Activated CD8-positive, alpha-beta memory T cell treated with anti-CD3 and anti-CD28 coated beads for 36 hours (primary cell): ENCODE results near the gene MESP2. TPM values are rescaled to one million over a fixed set of nuclear protein-coding genes. Genes with fewer than 3 reads are reported as not detected.
"Not testable (repeated sequence)": the region's sequence is repeated elsewhere in the genome, so short reads cannot be mapped to it uniquely, and the experiment has no call there.

ENCODE experiments used
- CTCF ChIA-PET: fragments of 350-600 bp; sonication (Branson Sonifier 250); formaldehyde crosslinking; loops from one replicate; lab custom pipeline; 2021; ENCODE audit warnings: antibody characterized with exemption; lab: Charles Lee
- POLR2A ChIA-PET: fragments of 350-600 bp; sonication (Branson Sonifier 250); formaldehyde crosslinking; loops from one replicate; lab custom pipeline; 2021; ENCODE audit warnings: antibody characterized with exemption; lab: Charles Lee
- total RNA-seq, 2 experiments: library from RNA; stranded (reverse); gene quantifications; one replicate each; pipeline ENCODE4 v1.2.3, GENCODE V29; 2021

Gene MESP2
- total RNA-seq, 2 experiments from 2014 or later: not detected

DNA sequence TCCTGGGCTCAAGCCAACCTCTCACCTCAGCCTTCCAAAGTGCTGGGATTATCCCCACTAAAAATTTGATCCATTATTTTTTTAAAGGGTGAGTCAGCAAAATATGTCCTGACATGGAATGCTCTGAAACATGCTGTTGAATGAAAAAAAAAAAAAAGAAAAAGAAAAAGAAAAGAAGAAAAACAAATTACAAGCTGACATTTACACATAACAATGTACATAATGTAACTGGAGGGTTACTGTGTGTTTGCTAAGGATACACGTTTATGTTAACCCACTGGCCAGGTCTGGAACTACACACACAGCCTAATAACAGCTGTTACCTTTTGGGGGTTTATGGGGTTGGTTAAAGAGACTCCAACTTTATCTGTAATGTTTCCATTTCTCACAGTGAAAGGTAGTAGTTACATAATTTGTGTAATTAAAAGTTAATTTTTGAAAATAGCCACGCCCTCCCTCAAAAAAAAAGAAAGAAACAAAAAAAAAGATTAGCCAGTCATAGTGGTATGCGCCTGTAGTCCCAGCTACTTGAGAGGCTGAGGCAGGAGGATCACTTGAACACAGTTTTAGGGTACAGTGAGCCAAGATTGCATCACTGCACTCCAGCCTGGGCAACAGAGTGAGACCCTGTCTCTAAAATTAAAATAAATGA, 3.1 kb upstream of the MESP2 start:
- CTCF ChIA-PET: interaction anchor here (0.7 to 4.0 kb wide), 3 partner anchors 9 to 66 kb away, joined by 3 to 15 read pairs (median 4); no protein-coding TSS in a partner anchor
- POLR2A ChIA-PET: no interaction called here

DNA sequence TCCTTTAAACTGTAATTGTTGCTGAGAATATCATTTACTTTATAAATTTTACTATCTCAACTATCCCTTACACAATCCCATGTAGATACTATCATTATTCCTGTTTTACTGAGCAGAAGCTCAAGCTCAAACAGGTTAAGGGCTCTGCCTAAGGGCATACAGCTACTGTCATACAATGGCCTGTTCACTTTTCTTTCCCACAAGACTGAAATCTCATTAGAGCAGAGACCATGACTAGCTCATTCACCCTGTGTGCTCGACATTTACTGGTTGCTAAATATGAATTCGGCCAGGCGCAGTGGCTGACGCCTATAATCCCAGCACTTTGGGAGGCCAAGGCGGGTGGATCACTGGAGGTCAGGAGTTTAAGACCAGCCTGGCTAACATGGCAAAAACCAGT, 1.6 kb upstream of the MESP2 start:
- ChIA-PET POLR2A (no interaction called here), CTCF (interaction anchor here (1.0 to 4.0 kb wide), 2 partner anchors 13 to 16 kb away, joined by 3 to 15 read pairs; no protein-coding TSS in a partner anchor)

DNA sequence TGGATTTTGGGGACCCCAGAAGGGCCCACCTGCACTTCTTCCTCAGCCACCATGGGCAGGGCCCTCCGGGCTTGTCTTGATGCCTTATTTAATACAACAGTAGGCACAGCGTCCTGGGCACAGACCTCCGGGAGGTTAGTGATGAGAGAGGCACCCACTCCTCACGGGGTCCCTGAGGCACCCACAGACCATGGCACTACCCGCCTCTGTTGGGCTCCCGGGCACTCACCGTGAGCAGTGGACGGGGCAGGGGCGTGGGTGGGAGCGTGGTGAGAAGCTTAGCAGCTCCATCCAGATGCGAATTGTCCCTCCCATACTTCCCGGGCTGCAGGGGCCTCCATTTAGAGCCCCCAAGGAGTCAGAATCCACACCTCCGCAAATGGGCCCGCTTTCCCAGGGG, 317 bp upstream of the MESP2 start:
- CTCF ChIA-PET: no interaction called here
- POLR2A ChIA-PET: no interaction called here

DNA sequence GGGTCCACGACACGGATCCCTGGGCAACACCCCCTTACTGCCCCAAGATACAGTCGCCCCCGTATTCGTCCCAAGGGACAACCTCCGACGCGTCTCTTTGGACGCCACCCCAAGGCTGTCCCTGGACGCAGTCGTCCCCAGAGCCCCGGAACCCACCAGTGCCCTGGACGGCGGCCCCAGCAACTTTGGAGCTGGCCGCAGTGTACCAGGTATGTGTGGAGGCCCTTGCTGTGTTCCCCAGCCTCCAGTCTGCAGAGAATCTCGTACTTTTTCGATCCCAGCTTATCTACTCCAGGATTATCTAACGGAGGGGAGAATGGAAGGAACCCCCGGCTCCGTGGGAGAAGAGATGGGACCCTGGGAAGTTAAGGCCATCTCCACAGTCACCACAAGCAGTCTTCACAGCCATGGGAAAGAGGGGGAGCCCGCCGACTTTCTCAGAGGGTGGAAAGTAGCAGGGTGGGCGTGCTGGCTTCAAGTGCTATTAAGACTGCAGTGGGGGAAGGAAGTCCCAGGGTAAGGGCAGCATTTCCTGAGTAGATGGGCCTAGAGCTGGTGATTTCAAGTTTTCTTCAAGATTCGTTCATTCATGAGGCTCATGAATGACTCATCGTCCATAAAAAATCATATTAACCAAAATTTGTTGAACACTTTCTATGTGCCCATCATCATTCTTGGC, 1.1 kb downstream of the MESP2 start:
- ChIA-PET CTCF (interaction anchor here (1.0 kb wide), 1 partner anchor 16 kb away, joined by 3 read pairs; no protein-coding TSS in a partner anchor), POLR2A (interaction anchor here (1.1 kb wide), 1 partner anchor 116 kb away, joined by 3 read pairs; the partner anchor contains the start of gene AP3S2)

DNA sequence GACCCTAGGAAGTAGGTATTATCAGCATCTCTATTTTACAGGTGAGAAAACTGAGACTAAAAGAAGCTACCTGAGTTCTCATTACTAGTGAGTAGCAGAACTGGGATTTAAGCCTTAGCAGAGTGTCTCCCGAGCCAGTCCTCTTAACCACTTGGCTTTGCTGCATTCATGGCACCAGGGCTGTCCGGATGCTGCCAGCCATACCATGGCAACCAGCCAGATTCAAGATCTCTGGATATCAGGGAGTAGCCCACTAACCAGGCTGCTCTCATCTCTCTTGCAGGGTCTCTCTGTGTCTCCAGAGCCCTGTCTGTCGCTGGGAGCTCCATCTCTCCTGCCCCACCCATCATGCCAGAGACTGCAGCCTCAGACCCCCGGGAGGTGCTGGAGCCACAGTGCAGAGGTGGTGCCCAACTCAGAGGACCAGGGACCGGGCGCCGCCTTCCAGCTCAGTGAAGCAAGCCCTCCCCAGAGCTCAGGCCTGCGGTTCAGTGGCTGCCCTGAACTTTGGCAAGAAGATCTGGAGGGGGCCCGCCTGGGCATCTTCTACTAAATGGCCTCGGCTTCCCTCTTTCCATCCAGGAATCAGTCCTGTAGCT, 1.7 kb downstream of the MESP2 start:
- ChIA-PET POLR2A (interaction anchor here (1.1 kb wide), 1 partner anchor 115 kb away, joined by 3 read pairs; the partner anchor contains the start of gene AP3S2), CTCF (interaction anchor here (1.0 kb wide), 1 partner anchor 17 kb away, joined by 3 read pairs; no protein-coding TSS in a partner anchor)

DNA sequence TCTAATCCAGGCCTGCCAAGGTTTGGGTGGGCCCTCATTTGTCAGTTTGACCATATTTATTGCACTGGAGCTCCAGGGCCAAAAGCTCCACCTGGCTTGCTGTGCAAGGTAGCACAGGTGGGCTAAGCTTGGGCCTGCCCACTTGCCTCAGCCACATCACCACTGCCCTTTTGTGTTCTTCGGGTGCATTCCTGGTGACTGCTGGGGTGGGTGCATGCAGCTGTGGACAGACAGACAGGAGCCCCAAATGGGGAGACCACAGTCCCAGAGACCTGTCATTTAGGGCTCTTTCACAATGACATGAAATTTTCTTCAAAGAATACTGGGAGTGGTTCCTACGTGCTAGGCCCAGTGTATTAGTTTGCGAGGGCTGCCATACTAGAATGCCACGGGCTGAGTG, 2.7 kb downstream of the MESP2 start:
- ChIA-PET POLR2A (no interaction called here), CTCF (no interaction called here)

DNA sequence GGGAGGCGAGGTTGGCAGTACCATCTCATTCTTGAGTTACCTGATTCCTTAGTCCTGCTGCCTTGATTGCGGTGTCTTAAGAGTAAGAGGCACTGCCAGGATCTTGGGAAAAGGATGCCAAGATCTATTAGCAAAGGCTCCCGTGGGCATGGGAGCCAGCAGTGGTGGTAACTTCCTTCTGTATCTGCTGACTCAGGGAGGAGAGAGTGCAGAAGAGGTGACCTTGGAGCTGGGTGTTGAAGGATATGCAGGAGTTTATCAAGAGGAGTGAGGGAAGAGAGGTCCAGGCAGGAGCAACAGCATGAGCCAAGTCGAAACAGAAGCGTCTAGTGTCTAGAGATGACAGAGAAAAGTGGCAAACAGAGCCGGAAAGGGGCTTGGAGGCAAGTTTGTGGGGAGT, 4.5 kb downstream of the MESP2 start:
- ChIA-PET POLR2A (no interaction called here), CTCF (interaction anchor here (0.6 kb wide), 1 partner anchor 41 kb away, joined by 3 read pairs; no protein-coding TSS in a partner anchor)

DNA sequence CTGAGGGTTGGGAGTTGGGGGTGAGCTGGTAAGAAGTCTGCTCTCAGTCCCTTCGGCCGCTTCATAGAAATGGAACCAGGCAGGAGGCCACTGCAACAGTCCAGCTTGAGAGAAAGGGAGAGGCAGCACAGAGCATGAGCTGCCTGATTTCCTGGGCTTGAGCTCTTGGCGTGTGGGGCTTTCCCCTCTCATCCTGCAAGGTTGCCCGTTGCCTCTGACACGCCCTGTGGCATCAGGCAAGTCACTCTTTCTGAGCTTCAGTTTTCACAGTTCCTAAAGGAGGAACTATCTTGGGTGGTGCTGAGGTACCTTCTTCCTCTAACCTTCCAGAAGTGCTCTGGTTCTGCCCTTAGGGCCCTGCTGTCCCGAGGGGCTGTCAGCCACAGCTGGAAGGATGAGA, 4.9 kb downstream of the MESP2 start:
- POLR2A ChIA-PET: no interaction called here
- CTCF ChIA-PET: interaction anchor here (0.6 kb wide), 1 partner anchor 41 kb away, joined by 3 read pairs; no protein-coding TSS in a partner anchor

DNA sequence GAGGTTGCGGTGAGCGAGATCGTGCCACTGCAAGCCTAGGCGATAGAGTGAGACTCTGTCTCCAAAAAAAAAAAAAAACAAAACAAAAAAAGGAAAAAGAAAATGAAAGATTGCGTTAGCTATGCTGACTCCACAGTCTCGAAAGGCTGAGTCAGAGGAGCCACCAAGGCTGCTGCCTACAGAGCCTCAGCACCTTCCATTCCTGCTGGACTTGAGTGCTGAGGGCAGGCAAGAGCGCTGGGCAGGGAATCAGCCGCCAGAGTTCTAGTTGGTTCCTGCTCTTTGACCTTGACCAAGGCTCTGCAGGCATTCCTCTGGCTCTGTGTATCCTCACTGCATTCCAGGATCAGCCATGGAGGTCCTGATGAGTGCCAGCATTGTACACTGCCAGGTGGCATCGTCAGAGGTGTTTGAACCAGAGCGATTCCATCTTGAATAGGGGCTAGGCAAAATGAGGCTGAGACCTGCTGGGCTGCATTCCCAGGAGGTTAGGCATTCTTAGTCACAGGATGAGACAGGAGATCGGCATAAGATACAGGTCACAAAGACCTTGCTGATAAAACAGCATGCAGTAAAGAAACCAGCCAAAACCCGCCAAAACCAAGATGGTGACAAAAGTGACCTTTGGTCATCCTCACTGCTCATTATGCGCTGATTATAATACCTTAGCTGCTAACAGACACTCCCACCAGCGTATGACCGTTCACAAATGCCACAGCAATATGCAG, 5.9 kb downstream of the MESP2 start:
- ChIA-PET CTCF (interaction anchor here (0.6 kb wide), 1 partner anchor 64 kb away, joined by 3 read pairs; no protein-coding TSS in a partner anchor), POLR2A (no interaction called here)

DNA sequence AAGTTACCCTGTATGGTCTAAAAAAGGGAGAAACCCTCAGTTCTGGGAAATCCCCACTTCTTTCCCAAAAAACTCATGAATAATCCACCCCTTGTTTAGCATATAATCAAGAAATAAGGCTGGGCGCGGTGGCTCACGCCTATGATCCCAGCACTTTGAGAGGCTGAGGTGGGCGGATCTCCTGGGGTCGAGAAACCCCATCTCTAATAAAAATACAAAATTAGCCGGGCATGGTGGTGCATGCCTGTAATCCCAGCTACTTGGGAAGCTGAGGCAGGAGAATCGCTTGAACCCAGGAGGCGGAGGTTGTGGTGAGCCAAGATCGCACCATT, 6.5 kb downstream of the MESP2 start:
- CTCF ChIA-PET: interaction anchor here (0.6 kb wide), 1 partner anchor 63 kb away, joined by 3 read pairs; no protein-coding TSS in a partner anchor
- POLR2A ChIA-PET: not testable (repeated sequence)

DNA sequence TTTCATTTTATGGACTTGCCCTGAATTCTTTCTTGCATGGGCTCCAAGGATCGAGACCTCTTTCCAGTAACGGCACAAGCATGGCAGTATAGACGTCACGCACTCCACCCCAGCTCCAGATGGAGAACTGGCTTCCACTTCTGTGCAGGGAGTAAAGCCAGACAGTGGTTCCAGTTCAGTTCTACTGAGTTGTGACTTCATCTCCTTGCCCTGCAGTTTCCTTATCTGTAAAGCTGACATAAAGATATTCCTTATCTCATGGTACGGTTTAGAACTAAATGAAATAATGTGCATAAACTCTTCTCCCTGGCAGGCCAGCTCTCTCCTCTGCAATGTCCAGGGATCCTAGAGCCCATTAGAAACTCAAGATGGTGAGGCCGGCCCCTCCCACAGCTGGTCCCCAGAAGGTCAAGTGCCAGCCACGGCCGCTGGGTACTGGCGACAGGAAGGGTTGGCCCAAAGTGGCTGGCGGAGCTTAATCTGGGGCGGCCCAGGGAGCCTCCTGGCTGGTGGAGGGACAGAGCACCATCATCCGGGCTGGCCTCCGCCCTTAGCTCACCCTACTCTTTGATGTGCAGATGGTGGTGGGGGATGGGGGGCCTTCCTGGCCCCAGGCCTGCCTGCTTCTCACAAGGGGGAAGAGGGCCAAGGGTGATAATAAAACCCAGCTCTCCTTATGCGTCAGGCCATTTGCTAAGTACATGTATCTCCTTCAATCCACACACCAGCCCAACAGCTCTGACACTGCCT, 7.2 kb downstream of the MESP2 start:
- ChIA-PET POLR2A (no interaction called here), CTCF (no interaction called here)

DNA sequence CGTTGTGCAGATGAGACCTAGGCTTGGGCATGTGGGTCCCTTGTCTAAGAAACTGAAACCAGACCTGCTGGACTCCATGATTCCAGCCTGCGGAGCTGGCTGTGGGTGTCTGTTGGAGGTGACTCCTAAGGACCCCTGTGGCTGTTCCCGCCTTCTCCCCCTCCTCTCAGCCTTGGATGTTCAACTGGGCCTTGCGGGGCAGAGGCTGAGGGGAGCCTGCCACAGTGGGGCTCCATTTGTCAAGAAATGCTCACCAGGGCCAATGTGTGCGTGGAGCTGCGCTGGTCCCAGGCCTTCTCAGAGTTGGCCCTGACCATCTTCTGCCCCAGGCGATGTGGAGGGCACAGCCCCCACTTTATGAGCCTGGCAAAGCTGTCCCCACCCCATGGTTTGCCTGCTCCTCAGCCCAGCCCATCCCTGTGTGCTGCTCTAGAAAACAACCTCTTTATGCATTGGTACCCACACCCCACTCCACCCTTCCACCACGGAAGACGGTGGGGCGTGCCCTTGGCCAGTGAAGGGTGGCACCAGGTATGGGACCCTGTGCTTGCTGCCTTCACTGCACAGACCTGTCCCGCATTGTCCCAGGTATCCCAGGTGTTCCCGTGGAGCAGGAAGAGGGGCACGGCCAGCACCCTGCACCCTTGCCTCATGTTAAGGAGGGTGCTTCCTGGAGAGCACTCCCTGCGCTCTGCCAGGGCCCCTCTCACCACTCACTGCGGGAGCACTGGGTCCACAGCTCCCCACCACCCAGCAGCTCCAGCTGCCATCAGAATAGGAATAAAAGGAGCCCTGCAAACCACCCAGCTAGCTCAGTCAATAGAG, 7.9 kb downstream of the MESP2 start:
- ChIA-PET CTCF (no interaction called here), POLR2A (no interaction called here)

DNA sequence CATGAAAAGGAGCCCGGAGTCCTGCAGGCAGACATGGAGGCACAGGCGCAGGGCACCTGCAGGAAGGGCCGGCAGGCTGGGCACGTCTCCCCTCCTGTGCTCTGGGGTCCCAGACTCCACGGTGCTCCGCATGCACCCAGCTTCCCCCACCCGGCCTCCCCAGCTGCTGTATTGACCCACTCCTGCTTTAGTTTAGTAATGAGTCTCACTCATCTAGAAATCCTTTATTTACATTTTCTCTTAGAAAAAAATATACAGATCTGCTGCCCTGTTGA, 8.5 kb downstream of the MESP2 start:
- POLR2A ChIA-PET: no interaction called here
- CTCF ChIA-PET: no interaction called here

DNA sequence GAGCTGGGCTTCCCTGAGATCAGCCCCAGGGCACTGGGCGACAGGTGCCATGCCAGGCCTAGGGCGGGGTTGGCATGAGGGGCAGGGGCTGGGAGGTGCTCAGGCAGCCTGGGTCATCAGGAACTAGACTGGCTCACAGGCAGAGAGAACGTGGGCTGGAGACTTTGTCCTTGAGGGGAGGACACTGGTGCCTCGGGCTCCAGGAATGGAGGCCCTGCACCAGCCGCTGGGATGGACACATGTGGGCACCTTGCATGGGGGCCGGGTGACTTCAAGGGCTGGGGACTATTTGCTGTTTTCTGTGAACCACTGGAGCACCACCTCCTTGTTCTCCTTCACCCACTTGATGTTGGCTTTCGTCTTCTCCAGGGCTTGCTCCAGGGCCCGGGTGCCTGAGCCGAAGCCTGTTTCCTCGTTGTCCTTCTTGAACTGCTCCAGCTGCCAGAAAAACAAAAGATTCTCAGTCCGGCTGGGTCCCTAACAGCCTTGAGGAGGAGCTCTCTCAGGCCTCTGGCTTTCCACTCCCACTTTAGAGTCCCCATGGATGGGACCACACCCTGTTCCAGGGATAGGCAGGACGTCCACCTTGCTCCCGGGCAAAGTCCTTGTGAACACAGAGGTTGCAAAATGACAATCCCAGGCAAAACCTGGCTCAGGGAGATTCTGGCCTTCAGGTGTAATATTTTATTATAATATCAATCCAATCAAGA, 9.1 kb downstream of the MESP2 start:
- CTCF ChIA-PET: no interaction called here
- POLR2A ChIA-PET: no interaction called here

DNA sequence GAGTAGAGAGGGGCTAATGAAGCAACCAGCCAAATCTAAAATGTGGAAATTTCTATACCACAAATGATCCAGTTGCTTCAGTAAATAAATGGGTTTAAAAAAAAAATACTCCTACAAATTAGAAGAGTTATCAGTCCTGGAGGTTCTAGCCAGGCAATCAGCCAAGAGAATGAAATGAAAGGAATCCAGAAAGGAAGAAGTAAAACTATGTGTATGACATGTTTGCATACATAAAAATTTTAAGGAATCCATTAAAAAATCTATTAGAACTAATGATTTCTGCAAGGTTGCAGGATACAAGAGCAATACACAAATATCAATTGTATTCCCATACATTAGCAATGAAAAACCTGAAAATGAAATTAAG, 9.6 kb downstream of the MESP2 start:
- ChIA-PET POLR2A (no interaction called here), CTCF (no interaction called here)

DNA sequence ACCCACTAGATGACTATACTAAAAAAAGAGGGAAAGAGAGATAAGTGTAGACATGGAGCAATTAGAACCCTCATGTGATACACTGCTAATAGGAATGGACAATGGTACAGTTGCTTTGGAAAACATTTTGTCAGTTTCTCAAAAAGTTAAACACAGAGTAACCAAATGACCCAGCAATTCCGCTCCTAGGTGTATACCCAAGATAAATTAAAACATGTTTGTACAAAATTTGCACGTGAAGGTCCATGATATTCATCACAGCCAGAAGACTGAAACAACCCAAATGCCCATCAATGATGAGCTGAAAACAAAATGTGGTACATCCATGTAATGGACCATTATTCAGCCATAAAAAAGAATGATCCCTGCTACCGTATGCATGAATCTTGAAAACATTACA, 11.8 kb downstream of the MESP2 start:
- ChIA-PET POLR2A (no interaction called here), CTCF (interaction anchor here (0.6 kb wide), 1 partner anchor 368 kb away, joined by 4 read pairs; no protein-coding TSS in a partner anchor)

DNA sequence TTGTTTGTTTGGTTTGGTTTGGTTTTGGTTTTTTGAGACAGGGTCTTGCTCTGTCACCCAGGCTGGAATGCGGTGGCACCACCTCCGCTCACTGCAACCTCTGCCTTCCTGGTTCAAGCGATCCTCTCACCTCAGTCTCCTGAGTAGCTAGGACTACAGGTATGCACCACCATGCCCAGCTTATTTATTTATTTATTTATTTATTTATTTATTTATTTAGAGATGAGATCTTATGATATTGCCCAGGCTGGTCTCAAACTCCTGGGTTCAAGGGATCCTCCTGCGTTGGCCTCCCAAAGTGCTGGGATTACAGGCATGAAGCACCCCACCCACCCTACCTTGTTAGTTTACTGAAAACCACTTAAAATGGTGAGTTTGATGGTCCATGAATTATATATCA, 12.5 kb downstream of the MESP2 start:
- CTCF ChIA-PET: interaction anchor here (0.6 kb wide), 1 partner anchor 368 kb away, joined by 4 read pairs; no protein-coding TSS in a partner anchor
- POLR2A ChIA-PET: not testable (repeated sequence)

DNA sequence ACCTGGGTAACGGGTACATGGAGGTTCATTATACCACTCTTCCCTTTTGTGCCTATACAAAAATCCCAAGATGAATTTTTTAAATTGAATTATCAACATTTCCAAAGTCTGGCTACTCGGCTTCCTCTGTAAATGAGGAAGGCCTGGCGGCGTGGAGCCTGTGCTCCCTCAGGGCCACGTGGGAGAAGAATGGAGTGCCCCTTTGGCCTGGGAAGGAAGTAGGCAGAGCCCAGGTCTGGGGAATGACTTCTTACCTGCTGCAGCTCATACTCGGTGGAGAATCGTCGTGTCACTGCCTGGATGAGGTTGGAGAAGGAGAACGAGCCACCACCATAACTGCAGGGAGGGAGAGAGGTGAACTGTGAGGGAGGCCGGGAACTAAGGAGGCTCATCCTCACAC, 14.1 kb downstream of the MESP2 start:
- CTCF ChIA-PET: interaction anchor here (1.7 kb wide), 1 partner anchor 16 kb away, joined by 3 read pairs; no protein-coding TSS in a partner anchor

More for the DNA sequence above, 14.1 kb downstream of the MESP2 start:
- POLR2A ChIA-PET: no interaction called here
